Activated CD4-positive, alpha-beta memory T cell treated with anti-CD3 and anti-CD28 coated beads for 36 hours (primary cell): ENCODE measurements around the gene ZDHHC20. TPM values are rescaled to one million over a fixed set of nuclear protein-coding genes. Genes with fewer than 3 reads are reported as not detected.

ENCODE experiments used
- CTCF ChIA-PET: fragments of 350-600 bp; sonication (Branson Sonifier 250); formaldehyde crosslinking; loops from one replicate; lab custom pipeline; 2021; ENCODE audit warnings: antibody characterized with exemption, inconsistent platforms; lab: Charles Lee
- POLR2A ChIA-PET: fragments of 350-600 bp; sonication (Branson Sonifier 250); formaldehyde crosslinking; loops from one replicate; lab custom pipeline; 2021; ENCODE audit warnings: antibody characterized with exemption; lab: Charles Lee
- DNase-seq: peaks from one replicate; pipeline ENCODE4 v3.0.0-alpha.2; 2020
- H3K27ac Mint-ChIP-seq: one replicate; pipeline ENCODE4 v1.8.0; 2021; ENCODE audit warnings: mixed read lengths
- H3K27me3 Mint-ChIP-seq: one replicate; pipeline ENCODE4 v1.8.0; 2021; ENCODE audit warnings: mixed read lengths
- H3K36me3 Mint-ChIP-seq: one replicate; pipeline ENCODE4 v1.8.0; 2021; ENCODE audit warnings: mixed read lengths
- H3K4me1 Mint-ChIP-seq: one replicate; pipeline ENCODE4 v1.8.0; 2021; ENCODE audit warnings: low read depth, mixed read lengths
- H3K4me3 Mint-ChIP-seq: one replicate; pipeline ENCODE4 v1.8.0; 2021; ENCODE audit warnings: mild to moderate bottlenecking, mixed read lengths
- H3K9me3 Mint-ChIP-seq: one replicate; pipeline ENCODE4 v1.8.0; 2021; ENCODE audit warnings: mixed read lengths
- intact Hi-C: fragments of 100-400 bp; cut with micrococcal nuclease; formaldehyde crosslinking; loops from one replicate; pipeline ENCODE4 v1.15.1; 2023
- total RNA-seq, 2 experiments: library from RNA; stranded (reverse); gene quantifications; one replicate each; pipeline ENCODE4 v1.2.3, GENCODE V29; 2021

Gene ZDHHC20
- total RNA-seq, 2 experiments from 2014 or later: 53.5 to 60.6 TPM

DNA sequence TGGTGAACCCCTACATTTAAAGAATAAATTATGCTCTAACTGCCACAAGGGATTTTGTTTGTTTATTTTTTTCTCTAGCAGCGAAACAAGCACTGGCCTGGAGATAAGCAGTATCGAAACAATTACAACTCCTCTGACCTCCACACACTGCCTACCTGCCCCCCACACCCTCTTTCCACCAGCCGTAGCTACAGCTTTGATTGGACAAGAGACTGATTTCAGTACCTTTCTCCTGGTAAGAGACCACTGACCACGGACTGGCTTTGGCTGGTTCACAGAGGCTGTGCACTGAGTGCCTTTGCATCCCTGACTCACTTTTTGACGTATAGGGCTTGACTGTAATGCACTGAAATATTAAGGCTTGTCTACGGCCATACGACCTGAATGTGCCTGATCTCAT is 7.4 kb upstream of the ZDHHC20 start:
- CTCF ChIA-PET: no interaction called here
- Mint-ChIP-seq H3K9me3 (peaks cover 5% of the 10 kb centered on the region), H3K27ac (no peak overlapping the region), H3K4me3 (no peak overlapping the region), H3K4me1 (no peaks in the 10 kb centered on the region), H3K36me3 (no peaks in the 10 kb centered on the region), H3K27me3 (no peaks in the 10 kb centered on the region)
- POLR2A ChIA-PET: no interaction called here
- intact Hi-C loops: no loop called here
- no peak for DNase-seq

DNA sequence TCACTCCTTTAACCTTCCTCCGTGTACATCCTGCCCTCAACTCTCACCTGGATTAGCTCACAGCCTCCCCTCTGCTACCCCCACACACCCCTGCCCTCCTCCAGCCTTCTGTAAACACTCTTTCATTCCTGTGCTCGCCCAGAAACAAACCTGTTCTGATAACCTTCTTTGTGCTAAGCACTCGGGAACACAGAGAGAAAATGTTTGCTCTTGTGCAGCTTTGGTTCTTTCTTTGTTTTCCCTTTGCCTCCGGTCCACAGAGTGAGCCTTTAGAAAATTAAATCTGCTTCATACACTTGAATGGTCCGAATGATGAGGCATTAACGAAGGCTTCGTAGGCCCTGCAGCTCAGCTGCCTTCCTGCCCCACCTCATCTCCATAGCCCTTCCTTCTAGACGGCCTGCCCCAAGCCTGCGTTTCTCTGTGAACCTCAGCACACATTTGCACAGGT is 6.6 kb upstream of the ZDHHC20 start:
- intact Hi-C loops: no loop called here
- ChIA-PET POLR2A (no interaction called here), CTCF (interaction anchor here (0.9 kb wide), 1 partner anchor 10 kb away, joined by 3 read pairs; no protein-coding TSS in a partner anchor)
- Mint-ChIP-seq H3K4me3 (no peak overlapping the region), H3K4me1 (no peaks in the 10 kb centered on the region), H3K27me3 (no peaks in the 10 kb centered on the region), H3K36me3 (no peaks in the 10 kb centered on the region), H3K9me3 (peaks cover 3% of the 10 kb centered on the region), H3K27ac (no peak overlapping the region)
- no peak for DNase-seq

DNA sequence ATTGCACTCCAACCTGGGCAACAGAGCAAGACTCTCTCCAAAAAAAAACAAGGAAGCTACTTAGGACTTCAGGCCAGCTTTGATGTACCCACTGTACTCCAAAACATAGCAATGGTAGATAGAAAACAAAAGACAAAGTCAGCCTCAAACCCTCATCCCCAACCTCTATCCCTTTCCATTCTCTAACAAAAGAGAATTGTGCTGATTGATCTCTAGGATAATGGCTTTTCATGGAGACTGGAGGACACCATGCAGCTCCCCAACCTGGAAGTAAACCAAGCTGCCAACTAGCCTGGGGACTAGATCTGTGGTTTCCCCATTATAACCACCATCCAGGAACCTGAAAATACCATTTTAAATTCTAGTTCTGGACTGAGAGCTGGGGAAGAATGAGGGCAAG is 4.3 kb upstream of the ZDHHC20 start:
- ChIA-PET CTCF (interaction anchor here (0.6 to 2.7 kb wide), 2 partner anchors 13 to 638 kb away, joined by 3 to 11 read pairs; no protein-coding TSS in a partner anchor), POLR2A (no interaction called here)
- H3K4me3 Mint-ChIP-seq: no peak overlapping the region
- H3K9me3 Mint-ChIP-seq: no peaks in the 10 kb centered on the region
- no peaks in the 10 kb centered on the region for H3K4me1 Mint-ChIP-seq
- DNase-seq: no peak
- no peaks in the 10 kb centered on the region for H3K27me3 Mint-ChIP-seq
- no peak overlapping the region for H3K27ac Mint-ChIP-seq
- H3K36me3 Mint-ChIP-seq: no peaks in the 10 kb centered on the region
- intact Hi-C loops: no loop called here

DNA sequence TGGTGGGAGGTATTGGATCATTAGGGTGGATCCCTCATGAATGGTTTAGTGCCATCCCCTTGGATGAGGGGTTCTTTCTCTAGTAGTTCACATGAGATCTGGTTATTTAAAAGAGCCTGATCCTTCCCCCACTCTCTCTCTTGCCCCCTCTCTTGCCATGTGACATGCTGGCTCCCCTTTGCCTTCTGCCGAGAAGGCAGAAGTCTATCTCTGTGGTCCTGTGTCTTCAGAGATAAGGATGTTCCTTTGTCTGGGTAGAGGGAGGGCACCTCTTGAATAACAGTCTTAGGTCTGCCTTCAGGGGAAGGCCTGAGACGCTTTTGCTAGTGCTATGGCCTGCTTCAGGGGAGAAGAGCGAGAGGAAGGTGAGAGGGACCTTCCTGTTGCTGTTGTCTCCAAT is 2.0 kb upstream of the ZDHHC20 start:
- Mint-ChIP-seq H3K27me3 (no peaks in the 10 kb centered on the region), H3K36me3 (no peaks in the 10 kb centered on the region), H3K9me3 (no peaks in the 10 kb centered on the region), H3K27ac (no peak overlapping the region), H3K4me1 (peaks cover 17% of the 10 kb centered on the region), H3K4me3 (no peak overlapping the region)
- DNase-seq: no peak
- ChIA-PET CTCF (no interaction called here), POLR2A (no interaction called here)
- intact Hi-C loops: no loop called here

DNA sequence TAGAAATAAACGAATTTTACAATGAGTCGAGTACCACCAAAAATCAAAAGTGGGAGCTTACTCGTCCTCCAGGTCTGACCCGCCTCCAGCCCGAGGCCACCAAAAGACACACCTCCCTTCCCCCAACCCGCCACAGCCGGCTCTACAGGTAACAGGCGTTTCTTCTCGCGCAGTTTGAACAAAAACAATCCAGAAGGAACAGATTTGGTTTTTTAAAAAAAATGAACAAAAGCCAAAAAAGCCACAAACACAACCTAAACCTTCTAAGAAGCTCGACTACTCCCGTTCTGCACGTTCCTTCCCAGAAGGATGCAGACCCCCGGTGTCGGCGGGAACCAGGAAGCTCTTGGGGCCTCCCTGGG is 671 bp downstream of the ZDHHC20 start:
- CTCF ChIA-PET: interaction anchor here (2.3 to 2.9 kb wide), 2 partner anchors 19 to 161 kb away, joined by 13 to 20 read pairs; no protein-coding TSS in a partner anchor
- Mint-ChIP-seq H3K27ac (peak overlapping the region; percentile 90), H3K36me3 (peaks cover 10% of the 10 kb centered on the region), H3K4me3 (peak overlapping the region; percentile 93), H3K27me3 (no peaks in the 10 kb centered on the region), H3K9me3 (peaks cover under 1% of the 10 kb centered on the region), H3K4me1 (peaks cover 30% of the 10 kb centered on the region)
- POLR2A ChIA-PET: interaction anchor here (1.1 to 2.9 kb wide), 6 partner anchors 15 to 282 kb away, joined by 3 to 13 read pairs (median 4); partner anchors contain the start of genes MICU2, MRPL57 and SKA3
- intact Hi-C loops: loop anchor here (1.0 to 2.0 kb wide), 2 partner anchors 23 to 56 kb away; no protein-coding TSS in a partner anchor
- DNase-seq: peak; percentile 74

DNA sequence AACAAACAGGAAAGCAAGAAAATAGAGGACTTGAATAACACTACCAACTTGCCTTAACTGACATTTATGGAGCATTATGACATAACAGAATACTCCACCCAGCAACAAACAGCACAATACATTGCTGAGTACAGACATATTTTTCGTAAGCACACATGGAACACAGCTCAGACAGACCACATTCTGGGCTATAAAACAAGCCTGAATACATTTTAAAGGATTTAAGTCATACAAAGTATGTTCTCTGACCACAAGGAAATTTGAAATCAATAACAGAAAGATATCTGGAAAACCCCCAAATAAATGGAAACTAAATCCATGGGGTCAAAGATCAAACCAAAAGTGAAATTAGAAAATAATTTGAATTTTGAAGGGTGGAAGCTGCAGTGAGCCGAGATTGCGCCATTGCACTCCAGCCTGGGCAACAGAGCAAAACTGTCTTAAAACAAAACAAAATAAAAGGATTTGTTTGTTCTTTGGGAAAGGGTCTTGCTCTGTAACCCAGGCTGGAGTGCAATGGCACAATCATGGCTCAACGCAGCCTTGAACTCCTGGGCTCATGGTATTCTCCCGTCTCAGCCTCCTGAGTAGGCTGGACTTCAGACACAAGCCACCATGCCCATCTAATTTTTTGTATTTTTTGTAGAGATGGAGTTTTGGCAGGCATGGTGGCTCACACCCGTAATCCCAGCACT is 5.6 kb downstream of the ZDHHC20 start:
- intact Hi-C loops: no loop called here
- Mint-ChIP-seq H3K27ac (no peak overlapping the region), H3K4me3 (no peak overlapping the region), H3K9me3 (peaks cover 9% of the 10 kb centered on the region), H3K4me1 (peaks cover 47% of the 10 kb centered on the region), H3K27me3 (no peaks in the 10 kb centered on the region), H3K36me3 (peaks cover 21% of the 10 kb centered on the region)
- CTCF ChIA-PET: no interaction called here
- DNase-seq: no peak
- POLR2A ChIA-PET: no interaction called here

DNA sequence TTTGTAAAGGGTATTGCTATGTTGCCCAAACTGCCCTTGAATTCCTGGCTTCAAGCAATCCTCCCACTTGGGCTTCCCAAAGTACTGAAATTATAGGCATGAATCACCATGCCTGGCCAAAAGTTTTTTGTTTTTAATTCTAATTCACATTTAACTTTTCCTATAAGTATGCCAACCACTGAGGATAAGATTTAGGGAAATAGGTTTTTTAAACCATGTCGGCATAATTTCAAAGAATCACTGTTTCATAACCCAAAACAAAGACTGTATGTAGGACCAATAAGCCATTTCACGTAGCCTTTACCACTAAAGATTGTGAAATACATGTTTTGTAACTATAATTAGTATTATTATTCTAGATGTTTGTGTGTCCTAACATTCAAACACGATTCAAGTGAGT is 8.2 kb downstream of the ZDHHC20 start:
- H3K27me3 Mint-ChIP-seq: no peaks in the 10 kb centered on the region
- DNase-seq: no peak
- H3K9me3 Mint-ChIP-seq: peaks cover 9% of the 10 kb centered on the region
- POLR2A ChIA-PET: no interaction called here
- no peak overlapping the region for H3K4me3 Mint-ChIP-seq
- intact Hi-C loops: no loop called here
- no peak overlapping the region for H3K27ac Mint-ChIP-seq
- H3K4me1 Mint-ChIP-seq: peaks cover 40% of the 10 kb centered on the region
- H3K36me3 Mint-ChIP-seq: peaks cover 26% of the 10 kb centered on the region
- CTCF ChIA-PET: no interaction called here

DNA sequence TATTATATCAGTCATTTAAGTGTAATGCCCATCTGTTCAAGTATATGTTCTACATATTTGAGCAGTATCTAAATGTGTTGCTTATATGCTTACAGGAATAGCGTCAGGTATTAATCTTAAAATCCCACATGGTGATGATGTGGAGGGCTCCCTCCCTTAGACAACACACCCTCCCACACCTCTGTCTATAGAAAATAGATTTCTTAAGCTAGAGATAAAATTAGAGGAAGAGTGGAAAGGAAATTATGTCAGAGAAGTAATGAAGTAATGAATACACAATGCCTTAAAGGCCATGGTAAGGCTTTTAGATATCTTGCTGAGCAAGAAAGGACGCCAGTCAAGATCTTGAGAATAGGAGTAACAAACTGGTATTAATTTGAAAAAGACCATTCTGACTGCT is 12.4 kb downstream of the ZDHHC20 start:
- Mint-ChIP-seq H3K4me3 (no peak overlapping the region), H3K4me1 (peaks cover 20% of the 10 kb centered on the region), H3K9me3 (peaks cover 3% of the 10 kb centered on the region), H3K27me3 (no peaks in the 10 kb centered on the region), H3K27ac (no peak overlapping the region), H3K36me3 (peaks cover 9% of the 10 kb centered on the region)
- POLR2A ChIA-PET: no interaction called here
- no peak for DNase-seq
- CTCF ChIA-PET: no interaction called here
- intact Hi-C loops: no loop called here

DNA sequence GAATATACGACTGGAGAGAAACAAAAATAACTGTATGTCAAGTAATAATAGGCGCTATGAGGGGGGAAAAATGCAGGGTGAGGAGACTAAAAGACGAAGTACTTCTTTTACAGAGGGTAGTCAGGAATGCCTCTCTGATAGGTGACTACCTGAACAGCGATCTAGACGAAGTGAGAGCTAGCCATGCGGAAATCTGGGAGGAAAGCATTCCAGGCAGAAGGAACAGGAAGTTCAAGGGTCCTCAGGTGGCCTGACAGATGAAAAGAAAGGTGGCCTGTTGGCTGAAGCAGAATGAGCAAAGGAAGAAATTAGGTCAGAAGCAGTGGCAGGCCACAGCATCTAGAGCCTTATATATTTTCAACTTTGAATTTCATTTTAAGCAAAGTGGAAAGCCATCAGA is 13.3 kb downstream of the ZDHHC20 start:
- peaks cover 3% of the 10 kb centered on the region for H3K9me3 Mint-ChIP-seq
- H3K4me3 Mint-ChIP-seq: no peak overlapping the region
- POLR2A ChIA-PET: no interaction called here
- H3K36me3 Mint-ChIP-seq: peaks cover 10% of the 10 kb centered on the region
- intact Hi-C loops: no loop called here
- DNase-seq: no peak
- peaks cover 25% of the 10 kb centered on the region for H3K4me1 Mint-ChIP-seq
- H3K27ac Mint-ChIP-seq: no peak overlapping the region
- H3K27me3 Mint-ChIP-seq: no peaks in the 10 kb centered on the region
- CTCF ChIA-PET: interaction anchor here (1.6 kb wide), 1 partner anchor 148 kb away, joined by 4 read pairs; no protein-coding TSS in a partner anchor

DNA sequence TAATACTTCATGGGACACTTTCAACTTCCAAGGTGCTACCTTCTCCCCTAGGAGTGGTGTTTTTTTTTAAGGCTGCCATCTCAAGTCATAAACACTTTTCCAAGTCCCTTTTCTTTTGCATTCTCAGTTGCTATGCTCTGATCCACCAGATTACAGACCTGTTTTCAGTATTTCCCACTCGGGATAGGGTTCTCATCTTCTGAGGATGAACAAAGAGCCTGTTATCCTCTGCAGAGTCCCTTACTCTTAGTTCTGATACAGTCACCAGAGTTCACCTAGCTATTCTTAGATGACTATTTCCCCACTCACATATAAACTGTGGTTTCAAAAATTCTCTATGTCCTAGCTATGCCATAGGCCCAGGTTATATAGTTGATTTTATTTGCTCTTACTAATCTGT is 15.9 kb downstream of the ZDHHC20 start:
- Mint-ChIP-seq H3K36me3 (peaks cover 19% of the 10 kb centered on the region), H3K4me1 (peaks cover 33% of the 10 kb centered on the region), H3K4me3 (no peak overlapping the region), H3K27me3 (no peaks in the 10 kb centered on the region), H3K27ac (no peak overlapping the region), H3K9me3 (peaks cover 9% of the 10 kb centered on the region)
- no peak for DNase-seq
- CTCF ChIA-PET: interaction anchor here (0.6 kb wide), 1 partner anchor 63 kb away, joined by 3 read pairs; no protein-coding TSS in a partner anchor
- POLR2A ChIA-PET: no interaction called here
- intact Hi-C loops: no loop called here

DNA sequence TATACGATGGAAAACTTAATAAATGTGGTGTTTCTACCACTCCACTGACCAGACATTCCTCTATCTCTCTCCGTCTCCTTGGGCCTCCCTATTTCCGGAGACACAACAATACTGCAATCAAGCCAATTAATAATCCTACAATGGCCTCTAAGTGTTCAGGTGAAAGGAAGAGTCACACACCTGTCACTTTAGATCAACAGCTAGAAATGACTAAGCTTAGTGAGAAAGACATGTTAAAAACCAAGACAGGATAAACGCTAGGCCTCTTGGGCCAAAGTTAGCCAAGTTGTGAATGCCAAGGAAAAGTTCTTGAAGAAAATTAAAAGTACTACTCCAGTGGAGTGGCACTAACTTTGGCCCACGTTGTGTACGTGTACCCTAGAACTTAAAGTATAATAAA is 22.5 kb downstream of the ZDHHC20 start:
- no peak for DNase-seq
- ChIA-PET CTCF (interaction anchor here (1.3 to 1.5 kb wide), 2 partner anchors 41 to 139 kb away, joined by 4 read pairs; no protein-coding TSS in a partner anchor), POLR2A (interaction anchor here (0.9 kb wide), 1 partner anchor 22 kb away, joined by 3 read pairs; no protein-coding TSS in a partner anchor)
- Mint-ChIP-seq H3K27ac (peak overlapping the region; percentile 66), H3K27me3 (no peaks in the 10 kb centered on the region), H3K4me3 (no peak overlapping the region), H3K4me1 (peaks cover 42% of the 10 kb centered on the region), H3K36me3 (peaks cover 29% of the 10 kb centered on the region), H3K9me3 (peaks cover 12% of the 10 kb centered on the region)
- intact Hi-C loops: loop anchor here (5.0 kb wide), 2 partner anchors 34 to 109 kb away; no protein-coding TSS in a partner anchor

DNA sequence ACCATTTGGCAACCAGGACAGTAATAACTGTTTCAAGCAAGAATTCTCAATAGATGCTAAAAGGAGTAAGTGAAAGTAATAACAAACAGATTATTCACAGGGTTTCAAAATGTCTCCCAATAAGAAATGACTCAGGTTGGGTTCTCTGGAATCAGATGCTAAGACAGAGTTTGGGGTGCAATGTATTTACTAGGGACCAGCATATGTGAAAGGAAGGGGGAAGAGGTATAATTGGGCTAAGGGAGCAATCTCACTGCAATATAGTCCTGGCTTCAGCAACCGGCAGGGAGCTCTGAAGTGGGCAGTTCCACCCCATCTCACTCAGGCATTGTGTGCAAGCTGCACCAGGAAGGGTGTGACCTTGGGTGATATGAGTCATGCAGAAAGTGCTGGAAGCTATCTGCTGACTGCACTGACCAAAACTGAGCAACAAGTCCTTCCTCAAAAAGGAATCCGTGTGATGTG is 23.4 kb downstream of the ZDHHC20 start:
- CTCF ChIA-PET: interaction anchor here (1.5 kb wide), 1 partner anchor 41 kb away, joined by 4 read pairs; no protein-coding TSS in a partner anchor
- peaks cover 32% of the 10 kb centered on the region for H3K36me3 Mint-ChIP-seq
- H3K9me3 Mint-ChIP-seq: peaks cover 21% of the 10 kb centered on the region
- H3K4me1 Mint-ChIP-seq: peaks cover 41% of the 10 kb centered on the region
- peak overlapping the region; percentile 75 for H3K27ac Mint-ChIP-seq
- H3K27me3 Mint-ChIP-seq: no peaks in the 10 kb centered on the region
- intact Hi-C loops: loop anchor here (1.0 to 5.0 kb wide), 4 partner anchors 9 to 108 kb away; no protein-coding TSS in a partner anchor
- POLR2A ChIA-PET: interaction anchor here (0.9 kb wide), 1 partner anchor 23 kb away, joined by 3 read pairs; no protein-coding TSS in a partner anchor
- DNase-seq: peak; percentile 68
- peak overlapping the region; percentile 7 for H3K4me3 Mint-ChIP-seq
